CD4-positive, alpha-beta T cell treated with Interleukin-4 for 1 hour (primary cell): ENCODE results near the gene FCER2.

Experiments
- DNase-seq, 2 donors: peaks; one replicate each; pipeline ENCODE4 v3.0.0-alpha.2; 2020 to 2022

Gene FCER2

GRCh38 chr19:7645163-7645562 lies 56.8 kb downstream of the FCER2 start:
- DNase-seq, result peak in 1 of 2 donors; percentile 38

- DNase-seq, result no peak
Observed at GRCh38 chr19:7644550-7644877, 57.4 kb downstream of the FCER2 start.

GRCh38 chr19:7643629-7644549 lies 58.0 kb downstream of the FCER2 start:
- DNase-seq, result peak; percentile 48

GRCh38 chr19:7643031-7643415 lies 58.9 kb downstream of the FCER2 start:
- DNase-seq, result no peak

- no peak for DNase-seq
Observed at GRCh38 chr19:7642295-7643030, 59.5 kb downstream of the FCER2 start.

- DNase-seq, result no peak
Observed at GRCh38 chr19:7641290-7642276, 60.3 kb downstream of the FCER2 start.

GRCh38 chr19:7640803-7641202 lies 61.1 kb downstream of the FCER2 start:
- DNase-seq, result no peak

- DNase-seq, result no peak
Observed at GRCh38 chr19:7639863-7640348, 62.0 kb downstream of the FCER2 start.

- DNase-seq, result no peak
Observed at GRCh38 chr19:7638802-7639465, 63.0 kb downstream of the FCER2 start.
